ENCODE measurements around the gene CASP7.

The CASP7 gene

DNA sequence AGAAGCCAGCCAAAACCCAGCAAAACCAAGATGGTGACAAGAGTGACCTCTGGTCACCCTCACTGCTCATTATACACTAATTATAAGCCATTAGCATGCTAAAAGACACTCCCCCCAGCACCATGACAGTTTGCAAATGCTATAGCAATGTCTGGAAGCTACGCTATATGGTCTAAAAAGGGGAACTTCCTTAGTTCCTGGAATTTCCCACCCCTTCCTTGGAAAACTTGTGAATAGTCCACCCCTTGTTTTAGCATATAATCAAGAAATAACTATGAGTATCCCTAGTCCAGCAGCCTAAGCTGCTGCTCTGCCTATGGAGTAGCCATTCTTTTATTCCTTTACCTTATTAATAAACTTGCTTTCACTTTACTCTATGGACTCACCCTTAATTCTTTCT is 16.0 kb downstream of the CASP7 start:
- no peaks in the 10 kb centered on the region for H3K27me3 ChIP-seq (replicated peaks in 2 of 5; ENCODE audit: control insufficient read depth in 4 of 5, insufficient read depth in 5 of 5, low read length in 4 of 5)
- no peaks in the 10 kb centered on the region for H3K4me1 ChIP-seq (ENCODE audit: control extremely low read depth in 1 of 4, control insufficient read depth in 4 of 4, insufficient read depth in 4 of 4, low read length in 3 of 4)
- CTCF ChIA-PET = no interaction called here
- 100% methylated on average over 1 of the region's 1 CpG for WGBS (ENCODE audit: insufficient coverage)
- peaks cover 9 to 41% (median 28%) of the 10 kb centered on the region in 5 experiments for H3K9me3 ChIP-seq (ENCODE audit: control extremely low read depth in 1 of 5, control insufficient read depth in 4 of 5, insufficient read depth in 2 of 5, low read depth in 1 of 5, low read length in 4 of 5)
- POLR2A ChIA-PET = interaction anchor here (0.5 kb wide), 1 partner anchor 1025 kb away, joined by 3 read pairs; no protein-coding TSS in a partner anchor
- H3K36me3 ChIP-seq (ENCODE audit: control insufficient read depth in 4 of 4, insufficient read depth in 4 of 4, low read length in 3 of 4) = peaks cover 12 to 60% (median 41%) of the 10 kb centered on the region in 4 experiments
- no peak overlapping the region for H3K27ac ChIP-seq (ENCODE audit: insufficient read depth in 1 of 2, low read depth in 1 of 2, low read length in 2 of 2, poor library complexity in 1 of 2, severe bottlenecking in 2 of 2)
- DNase-seq = no peak
- H3K4me3 ChIP-seq (ENCODE audit: control insufficient read depth in 1 of 7, extremely low read depth in 1 of 7, insufficient read depth in 4 of 7, low read depth in 2 of 7, low read length in 6 of 7) = no peak overlapping the region

DNA sequence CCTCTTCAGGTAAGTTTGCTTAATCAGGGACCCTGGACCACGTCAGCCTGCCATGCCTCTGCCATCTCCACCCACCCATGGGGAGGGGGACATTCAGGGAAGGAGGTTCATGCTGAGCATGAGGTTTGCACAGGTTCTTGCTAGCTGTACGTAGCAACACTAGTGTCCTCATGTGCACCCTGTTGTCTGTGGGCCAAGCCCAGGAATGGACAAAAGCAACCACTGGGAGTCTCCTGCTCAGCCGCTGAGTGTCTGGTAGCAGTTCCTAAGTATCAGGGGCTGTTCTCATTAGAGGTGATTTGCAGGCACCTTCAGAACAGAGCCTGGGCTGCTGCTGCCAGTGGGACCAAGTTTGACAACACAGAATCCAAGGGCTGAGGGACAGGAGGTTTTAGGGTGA is 17.9 kb downstream of the CASP7 start:
- H3K27me3 ChIP-seq (replicated peaks in 2 of 5; ENCODE audit: control insufficient read depth in 4 of 5, insufficient read depth in 5 of 5, low read length in 4 of 5) = no peaks in the 10 kb centered on the region
- H3K36me3 ChIP-seq (ENCODE audit: control insufficient read depth in 4 of 4, insufficient read depth in 4 of 4, low read length in 3 of 4) = peaks cover 11 to 55% (median 28%) of the 10 kb centered on the region in 4 experiments
- WGBS (ENCODE audit: insufficient coverage) = 96% methylated on average over 3 of the region's 3 CpGs
- ChIA-PET CTCF (interaction anchor here (1.1 kb wide), 1 partner anchor 405 kb away, joined by 4 read pairs; no protein-coding TSS in a partner anchor), POLR2A (no interaction called here)
- peaks cover 8 to 22% (median 14%) of the 10 kb centered on the region in 5 experiments for H3K9me3 ChIP-seq (ENCODE audit: control extremely low read depth in 1 of 5, control insufficient read depth in 4 of 5, insufficient read depth in 2 of 5, low read depth in 1 of 5, low read length in 4 of 5)
- H3K4me1 ChIP-seq (ENCODE audit: control extremely low read depth in 1 of 4, control insufficient read depth in 4 of 4, insufficient read depth in 4 of 4, low read length in 3 of 4) = no peaks in the 10 kb centered on the region
- no peak for DNase-seq
- H3K4me3 ChIP-seq (ENCODE audit: control insufficient read depth in 1 of 7, extremely low read depth in 1 of 7, insufficient read depth in 4 of 7, low read depth in 2 of 7, low read length in 6 of 7) = no peak overlapping the region
- H3K27ac ChIP-seq (ENCODE audit: insufficient read depth in 1 of 2, low read depth in 1 of 2, low read length in 2 of 2, poor library complexity in 1 of 2, severe bottlenecking in 2 of 2) = no peak overlapping the region

DNA sequence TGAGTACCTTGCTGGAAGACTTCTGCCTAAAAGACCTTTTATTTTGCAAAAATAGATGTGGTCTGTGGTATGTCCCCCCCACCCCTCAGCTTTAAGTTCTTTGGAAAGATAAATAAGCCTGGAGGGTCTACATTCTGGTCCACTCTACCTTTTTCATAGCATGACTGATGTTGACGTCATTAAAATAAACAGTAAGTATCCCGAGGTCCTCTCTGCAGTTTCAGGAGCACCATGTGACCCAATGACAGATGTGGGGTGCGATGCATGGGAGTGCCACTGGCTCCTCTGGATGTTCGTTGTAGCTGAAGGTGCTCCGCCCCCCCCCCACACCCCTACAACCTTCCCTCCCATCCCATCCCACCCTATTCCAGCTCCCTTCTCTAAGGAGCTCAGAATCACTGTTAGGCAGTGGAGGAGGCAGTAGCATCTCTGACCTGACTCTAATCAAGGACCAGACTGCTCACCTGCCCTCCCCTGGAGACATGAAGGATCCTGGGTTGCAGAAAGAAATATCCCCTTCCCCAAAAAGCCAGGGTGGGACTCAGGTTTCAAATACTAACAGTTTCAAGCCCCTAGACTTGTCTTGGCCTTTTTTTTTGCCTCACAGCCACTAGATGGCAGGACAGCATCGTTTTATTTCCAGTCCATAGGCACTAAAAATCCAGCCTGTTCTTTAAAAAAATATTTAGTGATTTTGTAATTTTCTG is 25.1 kb downstream of the CASP7 start:
- peak; percentile 54 to 77 (median 72) for DNase-seq

DNA sequence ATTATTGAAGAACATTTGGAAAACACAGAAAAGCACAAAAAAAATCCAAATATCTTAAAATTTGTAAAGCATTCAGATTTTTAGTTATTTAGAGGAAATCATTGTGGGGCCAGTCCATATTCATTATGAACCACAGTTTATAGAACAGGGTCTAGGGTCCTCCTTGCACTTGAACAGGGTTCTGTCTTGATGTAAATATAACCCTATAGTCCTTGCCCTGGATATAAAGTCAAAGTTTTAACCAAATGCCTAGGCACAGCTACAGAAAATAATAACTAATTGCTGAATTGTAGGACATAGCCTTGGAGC is 25.6 kb downstream of the CASP7 start:
- Histone ChIP-seq H3K9me3 (ENCODE audit: control extremely low read depth in 1 of 5, control insufficient read depth in 4 of 5, insufficient read depth in 2 of 5, low read depth in 1 of 5, low read length in 4 of 5) (no peaks in the 10 kb centered on the region), H3K27me3 (replicated peaks in 2 of 5; ENCODE audit: control insufficient read depth in 4 of 5, insufficient read depth in 5 of 5, low read length in 4 of 5) (no peaks in the 10 kb centered on the region), H3K4me1 (ENCODE audit: control extremely low read depth in 1 of 4, control insufficient read depth in 4 of 4, insufficient read depth in 4 of 4, low read length in 3 of 4) (peaks cover 0 to 7% (median 3%) of the 10 kb centered on the region in 4 experiments), H3K27ac (ENCODE audit: insufficient read depth in 1 of 2, low read depth in 1 of 2, low read length in 2 of 2, poor library complexity in 1 of 2, severe bottlenecking in 2 of 2) (no peak overlapping the region), H3K4me3 (ENCODE audit: control insufficient read depth in 1 of 7, extremely low read depth in 1 of 7, insufficient read depth in 4 of 7, low read depth in 2 of 7, low read length in 6 of 7) (no peak overlapping the region), H3K36me3 (ENCODE audit: control insufficient read depth in 4 of 4, insufficient read depth in 4 of 4, low read length in 3 of 4) (peaks cover 2 to 21% (median 8%) of the 10 kb centered on the region in 4 experiments)
- no peak for DNase-seq
- CTCF ChIA-PET = interaction anchor here (0.7 to 3.3 kb wide), 9 partner anchors 8 to 599 kb away, joined by 3 to 17 read pairs (median 5); no protein-coding TSS in a partner anchor
- POLR2A ChIA-PET = no interaction called here

More for the DNA sequence above, 25.1 kb downstream of the CASP7 start:
- peaks cover 0 to 7% (median 3%) of the 10 kb centered on the region in 4 experiments for H3K4me1 ChIP-seq (ENCODE audit: control extremely low read depth in 1 of 4, control insufficient read depth in 4 of 4, insufficient read depth in 4 of 4, low read length in 3 of 4)
- CTCF ChIA-PET = interaction anchor here (0.7 to 3.3 kb wide), 8 partner anchors 9 to 599 kb away, joined by 3 to 17 read pairs (median 5); no protein-coding TSS in a partner anchor
- no peak overlapping the region for H3K27ac ChIP-seq (ENCODE audit: insufficient read depth in 1 of 2, low read depth in 1 of 2, low read length in 2 of 2, poor library complexity in 1 of 2, severe bottlenecking in 2 of 2)
- H3K9me3 ChIP-seq (ENCODE audit: control extremely low read depth in 1 of 5, control insufficient read depth in 4 of 5, insufficient read depth in 2 of 5, low read depth in 1 of 5, low read length in 4 of 5) = no peaks in the 10 kb centered on the region
- 100% methylated on average over 1 of the region's 6 CpGs for WGBS (ENCODE audit: insufficient coverage)
- POLR2A ChIA-PET = no interaction called here
- H3K4me3 ChIP-seq (ENCODE audit: control insufficient read depth in 1 of 7, extremely low read depth in 1 of 7, insufficient read depth in 4 of 7, low read depth in 2 of 7, low read length in 6 of 7) = no peak overlapping the region
- H3K27me3 ChIP-seq (replicated peaks in 2 of 5; ENCODE audit: control insufficient read depth in 4 of 5, insufficient read depth in 5 of 5, low read length in 4 of 5) = no peaks in the 10 kb centered on the region
- H3K36me3 ChIP-seq (ENCODE audit: control insufficient read depth in 4 of 4, insufficient read depth in 4 of 4, low read length in 3 of 4) = peaks cover 2 to 21% (median 8%) of the 10 kb centered on the region in 4 experiments

DNA sequence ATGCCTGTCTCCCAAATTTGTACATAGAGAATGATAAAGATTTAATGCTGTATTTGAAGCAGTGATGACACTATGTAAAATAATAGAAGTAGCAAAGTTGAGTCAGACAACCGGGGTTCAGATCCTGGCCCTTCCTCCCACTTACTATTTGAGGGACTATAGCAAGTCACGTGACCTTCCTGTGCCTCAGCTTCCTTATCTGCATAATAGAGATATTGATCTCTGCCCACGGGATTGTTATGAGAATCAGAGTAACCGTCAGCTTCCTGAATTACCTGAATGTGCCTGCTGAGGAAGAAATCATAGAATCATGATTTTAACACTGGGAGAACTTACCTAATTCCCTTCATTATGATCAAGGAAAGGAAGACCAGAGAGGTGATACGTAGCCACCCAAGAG is 26.9 kb downstream of the CASP7 start:
- no peak overlapping the region for H3K27ac ChIP-seq (ENCODE audit: insufficient read depth in 1 of 2, low read depth in 1 of 2, low read length in 2 of 2, poor library complexity in 1 of 2, severe bottlenecking in 2 of 2)
- H3K9me3 ChIP-seq (ENCODE audit: control extremely low read depth in 1 of 5, control insufficient read depth in 4 of 5, insufficient read depth in 2 of 5, low read depth in 1 of 5, low read length in 4 of 5) = no peaks in the 10 kb centered on the region
- H3K4me3 ChIP-seq (ENCODE audit: control insufficient read depth in 1 of 7, extremely low read depth in 1 of 7, insufficient read depth in 4 of 7, low read depth in 2 of 7, low read length in 6 of 7) = no peak overlapping the region
- ChIA-PET POLR2A (no interaction called here), CTCF (interaction anchor here (1.1 to 3.3 kb wide), 4 partner anchors 10 to 420 kb away, joined by 3 to 17 read pairs (median 8); no protein-coding TSS in a partner anchor)
- H3K36me3 ChIP-seq (ENCODE audit: control insufficient read depth in 4 of 4, insufficient read depth in 4 of 4, low read length in 3 of 4) = peaks cover 2 to 18% (median 9%) of the 10 kb centered on the region in 4 experiments
- no peak for DNase-seq
- H3K27me3 ChIP-seq (replicated peaks in 2 of 5; ENCODE audit: control insufficient read depth in 4 of 5, insufficient read depth in 5 of 5, low read length in 4 of 5) = no peaks in the 10 kb centered on the region
- H3K4me1 ChIP-seq (ENCODE audit: control extremely low read depth in 1 of 4, control insufficient read depth in 4 of 4, insufficient read depth in 4 of 4, low read length in 3 of 4) = peaks cover 0 to 7% (median 3%) of the 10 kb centered on the region in 4 experiments
- 38% methylated on average over 3 of the region's 5 CpGs for WGBS (ENCODE audit: insufficient coverage)

DNA sequence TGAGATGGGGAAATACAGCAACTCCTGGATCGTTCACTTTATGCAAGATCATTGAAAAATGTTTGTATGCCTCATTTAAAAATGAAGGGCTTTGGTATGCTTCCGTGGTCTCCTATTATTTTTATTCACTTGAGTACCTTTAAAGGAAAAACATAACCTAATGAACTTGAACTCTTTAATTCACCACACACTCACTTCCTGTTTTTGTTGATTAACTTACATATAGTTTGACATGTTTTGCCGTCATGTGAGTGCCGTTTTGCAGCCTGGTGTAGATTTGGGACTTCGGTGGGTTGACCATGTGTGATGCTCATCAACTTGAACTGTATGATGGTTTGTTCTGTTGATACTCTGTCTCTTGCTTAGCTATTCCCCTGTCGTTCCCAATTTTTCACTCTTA is 28.9 kb downstream of the CASP7 start:
- WGBS (ENCODE audit: insufficient coverage) = 86% methylated on average over 4 of the region's 6 CpGs
- CTCF ChIA-PET = interaction anchor here (1.2 to 1.5 kb wide), 2 partner anchors 15 to 394 kb away, joined by 3 to 4 read pairs; no protein-coding TSS in a partner anchor
- Histone ChIP-seq H3K9me3 (ENCODE audit: control extremely low read depth in 1 of 5, control insufficient read depth in 4 of 5, insufficient read depth in 2 of 5, low read depth in 1 of 5, low read length in 4 of 5) (no peaks in the 10 kb centered on the region), H3K27ac (ENCODE audit: insufficient read depth in 1 of 2, low read depth in 1 of 2, low read length in 2 of 2, poor library complexity in 1 of 2, severe bottlenecking in 2 of 2) (no peak overlapping the region), H3K4me3 (ENCODE audit: control insufficient read depth in 1 of 7, extremely low read depth in 1 of 7, insufficient read depth in 4 of 7, low read depth in 2 of 7, low read length in 6 of 7) (no peak overlapping the region), H3K27me3 (replicated peaks in 2 of 5; ENCODE audit: control insufficient read depth in 4 of 5, insufficient read depth in 5 of 5, low read length in 4 of 5) (no peaks in the 10 kb centered on the region), H3K4me1 (ENCODE audit: control extremely low read depth in 1 of 4, control insufficient read depth in 4 of 4, insufficient read depth in 4 of 4, low read length in 3 of 4) (peaks cover 0 to 9% (median 4%) of the 10 kb centered on the region in 4 experiments), H3K36me3 (ENCODE audit: control insufficient read depth in 4 of 4, insufficient read depth in 4 of 4, low read length in 3 of 4) (peaks cover 2 to 11% (median 8%) of the 10 kb centered on the region in 4 experiments)
- POLR2A ChIA-PET = no interaction called here
- no peak for DNase-seq

DNA sequence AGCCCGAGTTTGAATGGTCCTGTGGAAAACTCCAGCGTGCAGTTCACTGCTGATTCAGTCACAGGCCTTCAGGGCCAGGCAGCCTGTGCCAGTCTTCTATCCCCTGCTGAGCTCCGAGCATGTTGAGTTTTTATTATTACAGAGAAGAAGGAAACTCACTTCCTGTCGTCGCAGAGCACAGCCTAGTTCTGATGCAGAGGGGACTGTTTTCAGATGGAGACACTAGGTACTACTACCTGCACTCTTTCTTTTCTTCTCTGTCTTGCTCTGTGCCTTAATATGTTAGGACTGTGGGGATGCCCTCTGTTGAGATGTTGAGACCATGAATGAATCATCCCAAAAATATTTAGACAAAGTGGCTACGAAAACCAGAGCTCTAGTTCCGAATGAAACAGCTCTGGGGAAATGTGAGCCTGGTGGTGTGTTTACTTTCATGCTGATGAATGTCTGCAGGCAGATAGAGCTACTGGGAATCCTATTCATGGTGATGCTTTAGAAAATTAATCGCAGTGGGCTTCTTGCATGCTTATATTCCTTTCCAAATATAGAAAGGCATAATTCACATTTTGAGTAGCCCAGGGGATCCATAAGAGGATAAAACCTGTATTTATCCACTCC is 29.6 kb downstream of the CASP7 start:
- no peaks in the 10 kb centered on the region for H3K9me3 ChIP-seq (ENCODE audit: control extremely low read depth in 1 of 5, control insufficient read depth in 4 of 5, insufficient read depth in 2 of 5, low read depth in 1 of 5, low read length in 4 of 5)
- H3K36me3 ChIP-seq (ENCODE audit: control insufficient read depth in 4 of 4, insufficient read depth in 4 of 4, low read length in 3 of 4) = peaks cover 0 to 11% (median 7%) of the 10 kb centered on the region in 4 experiments
- H3K4me1 ChIP-seq (ENCODE audit: control extremely low read depth in 1 of 4, control insufficient read depth in 4 of 4, insufficient read depth in 4 of 4, low read length in 3 of 4) = peaks cover 0 to 9% (median 4%) of the 10 kb centered on the region in 4 experiments
- WGBS (ENCODE audit: insufficient coverage) = 93% methylated on average over 5 of the region's 8 CpGs
- CTCF ChIA-PET = interaction anchor here (1.2 kb wide), 1 partner anchor 394 kb away, joined by 3 read pairs; no protein-coding TSS in a partner anchor
- no peak overlapping the region for H3K27ac ChIP-seq (ENCODE audit: insufficient read depth in 1 of 2, low read depth in 1 of 2, low read length in 2 of 2, poor library complexity in 1 of 2, severe bottlenecking in 2 of 2)
- no peak overlapping the region for H3K4me3 ChIP-seq (ENCODE audit: control insufficient read depth in 1 of 7, extremely low read depth in 1 of 7, insufficient read depth in 4 of 7, low read depth in 2 of 7, low read length in 6 of 7)
- H3K27me3 ChIP-seq (replicated peaks in 2 of 5; ENCODE audit: control insufficient read depth in 4 of 5, insufficient read depth in 5 of 5, low read length in 4 of 5) = no peaks in the 10 kb centered on the region
- POLR2A ChIA-PET = no interaction called here
- DNase-seq = no peak
